ENCODE data around the gene LRRC57. TPM values are rescaled to one million over a fixed set of nuclear protein-coding genes. Genes with fewer than 3 reads are reported as not detected.
"Not testable (repeated sequence)": the region's sequence is repeated elsewhere in the genome, so short reads cannot be mapped to it uniquely, and the experiment has no call there.

LRRC57 gene
- total RNA-seq, 2 donors from 2014 or later = 14.6 to 19.3 TPM

DNA sequence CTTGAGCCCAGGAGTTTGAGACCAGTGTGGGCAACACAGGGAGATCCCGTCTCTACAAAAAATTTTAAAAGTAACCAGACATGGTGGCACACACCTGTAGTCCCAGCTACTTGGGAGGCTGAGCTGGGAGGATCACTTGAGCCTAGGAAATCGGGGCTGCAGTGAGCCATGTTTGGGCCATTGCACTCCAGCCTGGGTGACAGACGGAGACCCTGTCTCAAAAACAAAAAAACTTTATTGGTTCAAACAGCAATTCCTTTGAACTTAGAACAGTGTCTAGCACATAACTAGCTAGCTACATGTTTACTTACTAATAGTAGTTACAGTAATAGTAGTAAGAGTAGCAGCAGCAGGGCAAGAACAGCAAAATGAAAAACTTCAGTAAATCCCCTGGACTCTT is 10.1 kb upstream of the LRRC57 start:
- Mint-ChIP-seq H3K4me3 (no peak overlapping the region), H3K27ac (no peak overlapping the region), H3K9me3 (no peaks in the 10 kb centered on the region), H3K4me1 (no peaks in the 10 kb centered on the region), H3K36me3 (ENCODE audit: low read depth) (peaks cover 44% of the 10 kb centered on the region), H3K27me3 (ENCODE audit: insufficient read depth) (no peaks in the 10 kb centered on the region)
- H3K36me3 ChIP-seq (ENCODE audit: control insufficient read depth, insufficient read depth, low read length) = peaks cover 56% of the 10 kb centered on the region
- no peaks in the 10 kb centered on the region for H3K4me1 ChIP-seq (ENCODE audit: control insufficient read depth, insufficient read depth, low read length)
- TF ChIP-seq, protein P1, sequence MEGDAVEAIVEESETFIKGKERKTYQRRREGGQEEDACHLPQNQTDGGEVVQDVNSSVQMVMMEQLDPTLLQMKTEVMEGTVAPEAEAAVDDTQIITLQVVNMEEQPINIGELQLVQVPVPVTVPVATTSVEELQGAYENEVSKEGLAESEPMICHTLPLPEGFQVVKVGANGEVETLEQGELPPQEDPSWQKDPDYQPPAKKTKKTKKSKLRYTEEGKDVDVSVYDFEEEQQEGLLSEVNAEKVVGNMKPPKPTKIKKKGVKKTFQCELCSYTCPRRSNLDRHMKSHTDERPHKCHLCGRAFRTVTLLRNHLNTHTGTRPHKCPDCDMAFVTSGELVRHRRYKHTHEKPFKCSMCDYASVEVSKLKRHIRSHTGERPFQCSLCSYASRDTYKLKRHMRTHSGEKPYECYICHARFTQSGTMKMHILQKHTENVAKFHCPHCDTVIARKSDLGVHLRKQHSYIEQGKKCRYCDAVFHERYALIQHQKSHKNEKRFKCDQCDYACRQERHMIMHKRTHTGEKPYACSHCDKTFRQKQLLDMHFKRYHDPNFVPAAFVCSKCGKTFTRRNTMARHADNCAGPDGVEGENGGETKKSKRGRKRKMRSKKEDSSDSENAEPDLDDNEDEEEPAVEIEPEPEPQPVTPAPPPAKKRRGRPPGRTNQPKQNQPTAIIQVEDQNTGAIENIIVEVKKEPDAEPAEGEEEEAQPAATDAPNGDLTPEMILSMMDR (conservative IDR thresholded peaks at IDR 0.05) = no peak
- no peaks in the 10 kb centered on the region for H3K27me3 ChIP-seq (ENCODE audit: control insufficient read depth, insufficient read depth, low read length, poor library complexity, severe bottlenecking)
- no peak overlapping the region for H3K27ac ChIP-seq (ENCODE audit: low read depth, low read length)
- no peaks in the 10 kb centered on the region for H3K9me3 ChIP-seq (ENCODE audit: control insufficient read depth, low read length)
- H3K9ac ChIP-seq (ENCODE audit: extremely low read depth, low read length, poor library complexity, severe bottlenecking) = no peak overlapping the region
- H3K4me3 ChIP-seq (ENCODE audit: low read length) = no peak overlapping the region
- no peak for DNase-seq
- WGBS, 2 experiments (ENCODE audit: insufficient coverage in 1 of 2, insufficient read length in 1 of 2) = 96 to 100% methylated on average over 1 to 3 of the region's 3 CpGs

DNA sequence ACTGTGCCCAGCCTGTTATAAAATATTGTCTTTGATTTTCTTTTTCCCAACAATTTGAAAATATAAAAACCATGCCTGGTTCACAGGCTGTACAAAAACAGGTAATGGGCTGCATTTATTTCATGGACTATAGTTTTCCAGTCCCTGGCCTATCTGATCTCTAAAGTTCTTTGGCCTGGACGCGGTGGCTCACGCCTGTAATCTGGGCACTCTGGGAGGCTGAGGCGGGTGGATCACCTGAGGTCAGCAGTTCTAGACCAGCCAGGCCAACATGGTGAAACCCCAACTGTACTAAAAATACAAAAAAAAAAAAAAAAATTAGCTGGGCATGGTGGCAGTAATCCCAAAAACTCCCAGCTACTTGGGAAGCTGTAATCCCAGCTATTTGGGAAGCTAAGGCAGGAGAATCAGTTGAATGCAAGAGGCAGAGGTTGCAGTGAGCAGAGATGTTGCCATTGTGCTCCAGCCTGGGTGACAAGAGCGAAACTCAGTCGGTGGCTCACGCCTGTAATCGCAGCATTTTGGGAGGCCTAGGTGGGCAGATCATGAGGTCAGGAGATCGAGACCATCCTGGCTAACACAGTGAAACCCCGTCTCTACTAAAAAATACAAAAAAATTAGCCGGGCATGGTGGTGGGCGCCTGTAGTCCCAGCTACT is 8.1 kb upstream of the LRRC57 start:
- WGBS, 2 experiments (ENCODE audit: insufficient coverage in 1 of 2, insufficient read length in 1 of 2) = 83 to 95% methylated on average over 5 to 10 of the region's 12 CpGs
- not testable (repeated sequence) for H3K27ac Mint-ChIP-seq, H3K4me1 Mint-ChIP-seq

DNA sequence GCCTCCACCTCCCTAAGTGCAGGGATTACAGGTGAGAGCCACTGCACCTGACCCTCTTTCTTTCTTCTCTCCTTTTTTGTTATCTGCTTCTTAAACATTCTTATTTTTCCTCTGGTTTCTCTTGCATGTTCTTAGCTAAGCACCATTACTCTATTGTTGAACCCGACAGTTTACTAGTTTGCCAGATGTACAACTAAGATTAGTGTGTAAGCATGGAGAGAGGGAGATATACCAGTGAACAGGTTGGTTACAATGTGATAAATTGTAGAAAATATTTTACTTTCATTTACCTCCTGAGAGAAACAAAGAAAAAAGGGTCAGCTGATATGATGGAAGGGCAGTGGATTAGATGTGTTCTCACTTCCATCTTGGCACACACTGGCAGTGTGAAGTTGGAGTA is 5.0 kb upstream of the LRRC57 start:
- WGBS, 2 experiments (ENCODE audit: insufficient coverage in 1 of 2, insufficient read length in 1 of 2) = 100% methylated on average over 1 of the region's 1 CpG; no CpG with 5 or more reads in 1 of the 2 experiments
- peaks cover 6% of the 10 kb centered on the region for H3K4me1 Mint-ChIP-seq
- no peak overlapping the region for H3K4me3 Mint-ChIP-seq
- Histone ChIP-seq H3K9me3 (ENCODE audit: control insufficient read depth, low read length) (no peaks in the 10 kb centered on the region), H3K36me3 (ENCODE audit: control insufficient read depth, insufficient read depth, low read length) (peaks cover 7% of the 10 kb centered on the region), H3K9ac (ENCODE audit: extremely low read depth, low read length, poor library complexity, severe bottlenecking) (no peak overlapping the region), H3K27me3 (ENCODE audit: control insufficient read depth, insufficient read depth, low read length, poor library complexity, severe bottlenecking) (no peaks in the 10 kb centered on the region), H3K4me1 (ENCODE audit: control insufficient read depth, insufficient read depth, low read length) (no peaks in the 10 kb centered on the region), H3K27ac (ENCODE audit: low read depth, low read length) (no peak overlapping the region), H3K4me3 (ENCODE audit: low read length) (no peak overlapping the region)
- no peak overlapping the region for H3K27ac Mint-ChIP-seq
- no peaks in the 10 kb centered on the region for H3K9me3 Mint-ChIP-seq
- peaks cover 13% of the 10 kb centered on the region for H3K36me3 Mint-ChIP-seq (ENCODE audit: low read depth)
- TF ChIP-seq, protein P1 (conservative IDR thresholded peaks at IDR 0.05) = no peak
- DNase-seq = no peak
- no peaks in the 10 kb centered on the region for H3K27me3 Mint-ChIP-seq (ENCODE audit: insufficient read depth)

More for the DNA sequence above, 8.1 kb upstream of the LRRC57 start:
- H3K27me3 ChIP-seq (ENCODE audit: control insufficient read depth, insufficient read depth, low read length, poor library complexity, severe bottlenecking); H3K9ac ChIP-seq (ENCODE audit: extremely low read depth, low read length, poor library complexity, severe bottlenecking); DNase-seq; H3K27ac ChIP-seq (ENCODE audit: low read depth, low read length); H3K4me3 ChIP-seq (ENCODE audit: low read length); H3K4me3 Mint-ChIP-seq; H3K27me3 Mint-ChIP-seq (ENCODE audit: insufficient read depth); H3K4me1 ChIP-seq (ENCODE audit: control insufficient read depth, insufficient read depth, low read length); H3K9me3 Mint-ChIP-seq; H3K9me3 ChIP-seq (ENCODE audit: control insufficient read depth, low read length): not testable (repeated sequence)
- H3K36me3 ChIP-seq (ENCODE audit: control insufficient read depth, insufficient read depth, low read length) = peaks cover 39% of the 10 kb centered on the region
- H3K36me3 Mint-ChIP-seq (ENCODE audit: low read depth) = peaks cover 32% of the 10 kb centered on the region
